ENCODE results near the gene SLC4A1AP. TPM values are rescaled to one million over a fixed set of nuclear protein-coding genes. Genes with fewer than 3 reads are reported as not detected.

Gene SLC4A1AP
- total RNA-seq, 1 experiment from 2014 or later = 20.8 TPM

- no peak overlapping the region for H2BK120ac ChIP-seq (ENCODE audit: low read depth, low read length, poor library complexity, severe bottlenecking)
- H2AK5ac ChIP-seq (ENCODE audit: insufficient read length, low read length) = no peak overlapping the region
- no peak overlapping the region for H3K27ac ChIP-seq (ENCODE audit: insufficient read length, low read depth, low read length)
- H3K4me2 ChIP-seq (ENCODE audit: insufficient read depth, insufficient read length, low read length) = no peak overlapping the region
- no peak overlapping the region for H2BK12ac ChIP-seq (ENCODE audit: insufficient read length, low read depth, low read length)
- Mint-ChIP-seq H3K27ac (no peak overlapping the region), H3K4me1 (peaks cover 0 to 2% of the 10 kb centered on the region in 2 experiments; a peak in 1 of 4 replicates), H3K27me3 (ENCODE audit: low read depth) (peaks cover 3% of the 10 kb centered on the region), H3K36me3 (ENCODE audit: insufficient read depth in 1 of 3, low read depth in 3 of 3) (peaks cover 0 to 12% (median 0%) of the 10 kb centered on the region in 3 experiments; a peak in 1 of 7 replicates), H3K4me3 (no peak overlapping the region), H3K9me3 (peaks cover 11 to 12% of the 10 kb centered on the region in 2 experiments)
- no peak for TF ChIP-seq CTCF (conservative IDR thresholded peaks at IDR 0.05)
- no peaks in the 10 kb centered on the region for H3K23me2 ChIP-seq (ENCODE audit: insufficient read length, low read depth, low read length, poor library complexity, severe bottlenecking)
- no peak overlapping the region for H3K18ac ChIP-seq (ENCODE audit: insufficient read length, low read depth, low read length)
- H3K23ac ChIP-seq (ENCODE audit: insufficient read length, low read depth, low read length) = no peak overlapping the region
- no peak overlapping the region for H3T11ph ChIP-seq (ENCODE audit: low read length)
- H3K4me1 ChIP-seq (ENCODE audit: insufficient read depth, low read length) = no peaks in the 10 kb centered on the region
- H2AFZ ChIP-seq (ENCODE audit: low read length) = no peak overlapping the region
- DNase-seq = no peak
- H2BK5ac ChIP-seq (ENCODE audit: insufficient read length, low read length) = no peak overlapping the region
- H3K4ac ChIP-seq (ENCODE audit: low read depth, low read length) = no peak overlapping the region
- no peak overlapping the region for H3K9ac ChIP-seq (ENCODE audit: extremely low read depth, insufficient read length, low read length)
- H3K56ac ChIP-seq (ENCODE audit: insufficient read length, low read depth, low read length) = no peak overlapping the region
- H3K9me3 ChIP-seq (ENCODE audit: control insufficient read depth, low read depth, low read length) = no peaks in the 10 kb centered on the region
- no CpG with 5 or more reads among the region's 3 CpGs for WGBS (ENCODE audit: extremely low coverage, insufficient read length, low lambda C conversion rate)
- no peak overlapping the region for H4K91ac ChIP-seq (ENCODE audit: insufficient read length, low read depth, low read length)
- H3K79me2 ChIP-seq (ENCODE audit: insufficient read depth, low read length) = no peaks in the 10 kb centered on the region
- no peaks in the 10 kb centered on the region for H3K79me1 ChIP-seq (ENCODE audit: insufficient read depth, low read depth, low read length, poor library complexity, severe bottlenecking)
- no peak overlapping the region for H2BK20ac ChIP-seq (ENCODE audit: low read depth, low read length, poor library complexity, severe bottlenecking)
- H4K20me1 ChIP-seq (ENCODE audit: control insufficient read depth, insufficient read depth, insufficient read length) = no peaks in the 10 kb centered on the region
- H2BK15ac ChIP-seq (ENCODE audit: low read depth, low read length) = no peak overlapping the region
- no peak overlapping the region for H3K14ac ChIP-seq (ENCODE audit: insufficient read depth, low read length)
- no peak overlapping the region for H4K8ac ChIP-seq (replicated peaks; ENCODE audit: insufficient read length, low read depth, low read length)
- no peaks in the 10 kb centered on the region for H3K27me3 ChIP-seq (ENCODE audit: insufficient read depth, low read length)
- H4K5ac ChIP-seq (ENCODE audit: insufficient read length, low read depth, low read length) = no peak overlapping the region
Measured at GRCh38 chr2:27741673-27742072, 78.0 kb downstream of the SLC4A1AP start.

All from H9 (cell line).